ENCODE data around the gene DGKB. TPM values are rescaled to one million over a fixed set of nuclear protein-coding genes. Genes with fewer than 3 reads are reported as not detected.

The DGKB gene
- total RNA-seq, 1 experiment from 2014 or later, result 1.9 TPM

- H3K27me3 Mint-ChIP-seq (ENCODE audit: low read depth), result no peaks in the 10 kb centered on the region
- no peak overlapping the region for H3K4me3 Mint-ChIP-seq
- CTCF ChIA-PET, result no interaction called here
- no peaks in the 10 kb centered on the region for H3K36me3 Mint-ChIP-seq
- peak overlapping the region; percentile 61; the same call in 1 of the 2 replicates for H3K27ac Mint-ChIP-seq
- peaks cover 11% of the 10 kb centered on the region for H3K9me3 Mint-ChIP-seq
- TF ChIP-seq RELA (CRISPR knock-in tag; IDR thresholded peaks at IDR 0.05; ENCODE audit: borderline replicate concordance) (no peak), TCF7 (CRISPR knock-in tag; IDR thresholded peaks at IDR 0.05; ENCODE audit: low read depth) (no peak), ETV6 (CRISPR knock-in tag; IDR thresholded peaks at IDR 0.05) (no peak), ZNF281 (CRISPR knock-in tag; IDR thresholded peaks at IDR 0.05) (no peak)
- H3K4me1 Mint-ChIP-seq, result peaks cover 8% of the 10 kb centered on the region; the same call in 1 of the 2 replicates
- POLR2A ChIA-PET, result no interaction called here
- ATAC-seq, result no peak
- DNase-seq (ENCODE audit: low spot score), result no peak
These were observed 115.0 kb downstream of the DGKB start for GRCh38 chr7:14787551-14787950.

- DNase-seq (ENCODE audit: low spot score), result no peak
- ChIA-PET CTCF (no interaction called here), POLR2A (no interaction called here)
- Mint-ChIP-seq H3K4me1 (0 out of 2 replicates have a peak, but pooled peaks cover 5% of the 10 kb centered on the region), H3K27ac (no peak overlapping the region), H3K9me3 (peaks cover 6% of the 10 kb centered on the region; the same call in 1 of the 2 replicates), H3K27me3 (ENCODE audit: low read depth) (no peaks in the 10 kb centered on the region), H3K36me3 (no peaks in the 10 kb centered on the region), H3K4me3 (no peak overlapping the region)
- TF ChIP-seq RORB (CRISPR knock-in tag; IDR thresholded peaks at IDR 0.05) (no peak), KAT7 (CRISPR knock-in tag; IDR thresholded peaks at IDR 0.05; ENCODE audit: borderline replicate concordance) (no peak), STAT6 (CRISPR knock-in tag; conservative IDR thresholded peaks at IDR 0.05; ENCODE audit: low read depth) (no peak), MXD4 (CRISPR knock-in tag; IDR thresholded peaks at IDR 0.05; ENCODE audit: borderline replicate concordance) (no peak), ETV6 (CRISPR knock-in tag; IDR thresholded peaks at IDR 0.05) (no peak), SP1 (CRISPR knock-in tag; conservative IDR thresholded peaks at IDR 0.05) (no peak), ZNF219 (CRISPR knock-in tag; IDR thresholded peaks at IDR 0.05; ENCODE audit: borderline replicate concordance) (no peak), RELA (CRISPR knock-in tag; IDR thresholded peaks at IDR 0.05; ENCODE audit: borderline replicate concordance) (no peak), OVOL2 (CRISPR knock-in tag; IDR thresholded peaks at IDR 0.05; ENCODE audit: borderline replicate concordance) (no peak), NR3C1 (CRISPR knock-in tag; conservative IDR thresholded peaks at IDR 0.05; ENCODE audit: low read depth) (no peak), SOX15 (CRISPR knock-in tag; IDR thresholded peaks at IDR 0.05) (no peak), FOXJ3 (CRISPR knock-in tag; IDR thresholded peaks at IDR 0.05; ENCODE audit: borderline replicate concordance) (no peak), ATF6 (CRISPR knock-in tag; IDR thresholded peaks at IDR 0.05) (no peak), ZNF416 (CRISPR knock-in tag; IDR thresholded peaks at IDR 0.05) (no peak)
- peak; percentile 69 for ATAC-seq
These were observed 116.1 kb downstream of the DGKB start for GRCh38 chr7:14786314-14786895.
